Metanephros (tissue), 1 donor: ENCODE measurements around the gene RAD21L1. TPM values are rescaled to one million over a fixed set of nuclear protein-coding genes. Genes with fewer than 3 reads are reported as not detected.

Experiments
- total RNA-seq: library from RNA; depleted of rRNA; stranded (reverse); fragments of >200 nt; gene quantifications from one replicate; pipeline ENCODE4 v1.2.3, GENCODE V29; 2014

RAD21L1 gene
- not detected for total RNA-seq

DNA sequence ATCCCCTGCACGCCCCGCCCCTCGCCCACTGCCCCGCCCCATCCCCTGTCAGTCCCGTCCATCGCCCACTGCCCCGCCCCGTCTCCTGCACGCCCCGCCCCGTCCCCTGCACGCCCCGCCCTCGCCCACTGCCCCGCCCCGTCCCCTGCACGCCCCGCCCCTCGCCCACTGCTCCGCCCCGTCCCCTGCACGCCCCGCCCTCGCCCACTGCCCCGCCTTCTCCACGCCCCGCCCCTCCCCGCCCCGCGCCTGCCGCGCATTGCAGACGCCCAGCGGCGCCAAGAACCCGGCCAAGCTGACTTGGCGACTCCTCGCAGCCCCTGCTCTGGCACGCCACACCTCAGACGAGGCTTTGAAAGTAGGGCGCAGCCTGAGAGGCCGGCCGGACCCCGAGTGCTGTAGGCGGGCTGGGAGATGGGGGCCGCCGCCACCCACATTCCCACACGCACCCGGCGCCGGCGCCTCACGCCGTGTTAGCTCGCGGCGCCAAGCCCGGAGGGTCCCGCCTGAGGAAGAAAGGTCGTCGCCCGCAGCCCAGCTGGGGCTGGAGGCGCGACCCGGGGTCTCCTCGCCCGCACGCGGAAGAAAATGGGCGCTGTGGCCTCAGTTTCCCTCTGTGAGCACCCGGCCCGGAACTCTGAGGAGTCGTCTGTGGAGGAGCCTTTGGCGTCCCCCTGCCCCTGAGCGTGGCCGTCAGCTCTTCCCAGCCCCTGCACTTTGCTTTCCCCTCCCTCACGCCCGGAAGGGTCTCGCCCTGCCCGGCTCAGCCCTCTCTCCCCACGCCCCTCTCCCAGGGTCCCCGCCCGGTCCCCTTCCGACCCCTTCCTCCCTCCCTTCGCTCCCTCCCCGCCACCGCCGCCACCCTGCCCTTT is at the start of gene RAD21L1:
RAD21L1 (plus strand) TSS at position 262 of the 872 bp plus-strand sequence. CDS start 2,410 bp downstream, outside the sequence.

GRCh38 chr20:1184638-1185315 is 41.1 kb upstream of the RAD21L1 start, which contains the start of gene TMEM74B:
Gene TMEM74B, minus strand, starts transcription at chr20:1184981. Its CDS starts 1,180 bp downstream, at chr20:1183801.

DNA sequence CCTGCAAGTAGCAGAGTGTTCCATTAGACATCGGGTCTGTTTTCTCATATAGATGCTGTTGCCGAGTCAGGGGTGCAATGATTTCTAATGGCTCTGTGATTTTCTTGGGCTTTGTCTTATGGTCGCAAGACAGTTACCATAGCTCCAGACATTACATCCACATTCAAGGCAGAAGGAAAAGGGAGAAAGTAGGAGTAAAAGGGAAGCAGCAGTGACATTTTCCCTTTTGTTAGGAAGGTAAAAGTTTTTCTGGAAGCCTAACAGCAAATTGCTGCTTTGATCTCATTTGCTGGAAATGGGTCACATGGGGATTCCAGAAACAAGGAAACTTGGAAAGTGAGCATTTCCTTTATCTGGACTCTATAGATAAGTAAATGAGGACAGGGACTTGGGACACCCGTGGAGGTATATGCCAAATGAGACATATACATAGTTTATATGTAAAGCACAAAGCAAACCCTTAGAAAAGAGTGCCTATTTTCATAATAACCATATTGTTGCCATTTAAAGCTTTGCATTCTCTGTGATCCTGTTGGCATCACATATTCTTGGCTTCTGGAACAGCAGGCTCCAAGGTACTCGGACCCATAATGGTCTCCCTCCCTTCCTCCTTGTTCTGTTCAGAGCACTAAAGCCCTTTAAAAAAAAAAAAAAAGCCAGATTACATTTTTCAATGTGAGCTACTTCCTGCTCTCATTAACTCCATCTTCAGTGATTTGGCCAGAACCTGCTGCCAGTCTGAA is 22.9 kb upstream of the RAD21L1 start, which contains the start of gene C20orf202:
C20orf202 (plus strand) TSS at position 693 of the 743 bp plus-strand sequence. CDS start 132 bp downstream, outside the sequence.

GRCh38 chr20:1266167-1266973 is 40.5 kb downstream of the RAD21L1 start, which contains the start of gene SNPH:
Gene SNPH, plus strand, starts transcription at chr20:1266294. Its CDS starts 29,946 bp downstream, at chr20:1296240.

Other genes with a start within 250 kb of the RAD21L1 start
- 0.23 TPM for gene RSPO4, start 223.7 kb upstream of the RAD21L1 start, total RNA-seq
- 49.5 TPM for gene PSMF1, start 107.4 kb upstream of the RAD21L1 start, total RNA-seq
- gene TMEM74B, start 41.1 kb upstream of the RAD21L1 start, total RNA-seq: 2.7 TPM
- 0.47 TPM for gene C20orf202, start 22.6 kb upstream of the RAD21L1 start, total RNA-seq
- gene SNPH, start 40.2 kb downstream of the RAD21L1 start, total RNA-seq: 3.6 TPM
- gene SDCBP2, start 103.1 kb downstream of the RAD21L1 start, total RNA-seq: 2.5 TPM
- 125 TPM for gene FKBP1A, start 167.0 kb downstream of the RAD21L1 start, total RNA-seq
- gene NSFL1C, start 240.8 kb downstream of the RAD21L1 start, total RNA-seq: 35.8 TPM